NCI-H1694 treated with DMSO at 0.1 percent for 48 hours (cell line): ENCODE results near the gene DHX40.
"Not testable (repeated sequence)": the region's sequence is repeated elsewhere in the genome, so short reads cannot be mapped to it uniquely, and the experiment has no call there.

ENCODE experiments used
- DNase-seq: peaks from one replicate; lab custom pipeline; 2025; lab: John Stamatoyannopoulos, UW

DHX40 gene

GRCh38 chr17:59629174-59629573 lies 63.8 kb downstream of the DHX40 start:
- DNase-seq, result no peak

DNA sequence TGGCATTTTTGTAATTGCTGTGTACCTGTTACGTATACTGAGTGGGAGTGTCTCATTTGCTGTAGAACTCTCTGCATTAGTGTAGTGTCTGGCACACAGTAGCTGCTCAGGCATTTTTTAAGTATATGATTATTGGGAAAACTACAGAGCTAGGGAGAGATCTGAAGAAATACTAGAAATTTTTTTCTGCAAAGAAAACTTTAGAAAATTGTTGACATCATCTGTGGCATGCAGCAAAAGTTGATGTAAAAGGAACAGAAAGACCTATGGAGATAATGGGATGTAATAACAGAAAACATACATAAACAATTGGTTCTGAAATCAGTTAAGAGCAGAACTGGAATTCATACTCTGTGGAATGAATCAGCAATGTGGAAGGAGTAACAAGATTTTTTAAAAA lies 65.9 kb downstream of the DHX40 start:
- no peak for DNase-seq

- DNase-seq, result no peak
These were observed 67.0 kb downstream of the DHX40 start for GRCh38 chr17:59632398-59632797.

DNA sequence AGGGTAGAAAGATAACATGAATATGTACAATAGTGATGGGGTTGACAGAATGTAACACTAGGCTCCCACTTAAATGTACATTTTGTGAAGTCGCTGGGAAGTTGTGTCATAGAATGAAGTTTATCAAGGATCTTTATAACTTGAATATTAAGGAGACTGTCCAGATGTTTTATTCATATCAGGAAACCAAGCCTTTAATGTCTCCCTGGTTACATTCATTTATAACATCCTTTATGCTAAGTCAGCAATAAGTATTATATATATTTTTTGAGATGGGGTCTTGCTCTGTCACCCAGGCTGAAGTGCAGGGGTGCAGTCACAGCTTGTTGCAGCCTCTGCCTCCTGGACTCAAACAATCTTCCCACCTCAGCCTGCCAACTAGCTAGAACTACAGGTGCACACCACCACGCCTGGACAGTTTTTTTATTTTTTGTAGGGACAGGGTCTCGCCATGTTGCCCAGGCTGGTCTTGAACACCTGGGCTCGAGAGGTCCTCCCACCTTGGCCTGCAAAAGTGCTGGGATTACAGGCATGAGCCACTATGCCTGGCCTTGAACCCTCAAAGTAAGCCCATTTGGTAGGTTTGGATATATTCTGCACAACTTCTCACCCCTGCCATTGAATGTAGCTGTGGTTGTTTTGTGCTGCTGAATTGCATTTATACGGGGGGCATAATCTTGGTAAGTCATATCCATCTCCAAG lies 68.4 kb downstream of the DHX40 start:
- no peak for DNase-seq

DNA sequence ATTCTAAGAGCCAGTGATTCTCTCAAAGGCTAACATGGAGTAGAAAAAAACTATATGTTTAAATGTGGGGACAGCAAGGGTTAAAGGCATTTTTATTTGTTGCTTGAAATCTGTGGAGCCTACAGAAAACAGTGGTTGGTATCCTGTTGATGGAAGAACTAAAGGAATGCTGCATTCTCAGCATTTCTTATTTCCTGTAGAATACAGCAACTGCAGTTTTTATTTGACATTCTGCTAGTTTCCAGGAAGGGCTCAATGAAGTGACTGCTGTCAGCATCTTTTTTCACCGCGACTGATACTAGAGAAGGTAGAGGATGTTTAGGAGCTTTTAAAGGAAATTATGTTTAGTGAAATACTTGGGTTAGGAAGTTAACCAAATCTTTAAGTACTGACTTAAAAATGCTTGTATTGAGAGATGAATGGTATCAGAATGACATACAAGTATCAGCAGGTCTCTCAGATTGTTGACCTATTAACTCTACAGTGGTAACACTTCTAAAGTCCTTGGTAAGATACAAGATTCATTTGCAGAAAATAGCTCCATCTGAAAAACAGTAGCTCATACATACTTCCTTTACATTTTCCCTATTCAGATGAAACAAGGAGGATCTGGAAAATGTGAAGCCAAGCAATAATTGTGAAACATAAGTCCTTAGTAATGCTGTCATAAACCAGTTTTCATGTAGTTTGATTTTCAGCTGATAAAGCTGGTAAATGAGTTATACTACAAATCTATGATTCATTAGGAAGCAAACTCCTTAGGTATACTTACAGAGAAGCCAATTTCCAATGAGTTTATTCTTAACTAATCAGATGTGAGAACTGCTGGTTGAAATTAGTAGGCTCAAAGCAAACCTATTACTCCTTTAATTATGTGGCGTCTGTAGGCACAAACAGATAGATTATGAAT lies 69.5 kb downstream of the DHX40 start:
- DNase-seq, result no peak

DNA sequence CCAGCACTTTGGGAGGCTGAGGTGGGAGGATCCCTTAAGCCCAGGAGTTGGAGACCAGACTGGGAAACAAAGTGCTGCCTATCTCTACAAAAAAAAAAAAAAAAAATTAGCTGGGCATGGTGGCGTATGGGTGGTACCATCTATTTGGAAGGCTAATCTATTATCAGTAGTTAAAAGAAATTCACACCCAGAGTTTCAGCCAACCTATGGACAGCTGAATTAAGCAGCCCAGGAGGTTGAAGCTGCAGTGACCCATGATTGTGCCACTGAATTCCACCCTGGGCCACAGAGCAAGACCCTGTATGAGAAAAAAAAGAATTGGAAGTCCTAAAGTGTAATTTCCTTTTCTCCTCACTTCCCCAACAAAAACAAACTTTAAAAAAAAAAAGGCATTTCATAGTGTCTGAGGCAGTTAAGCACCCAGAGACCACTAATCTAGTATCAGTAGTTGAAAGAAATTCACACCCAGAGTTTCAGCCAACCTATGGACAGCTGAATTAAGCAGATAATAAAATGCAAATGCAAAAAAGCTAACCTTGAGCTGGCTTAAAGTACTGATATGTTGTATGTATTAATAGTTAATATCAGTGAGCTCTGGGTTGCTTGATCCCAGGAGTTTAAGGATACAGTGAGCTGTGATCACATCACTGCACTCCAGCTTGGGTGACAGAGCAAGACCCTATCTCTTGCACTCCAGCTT lies 72.4 kb downstream of the DHX40 start:
- no peak for DNase-seq

DNA sequence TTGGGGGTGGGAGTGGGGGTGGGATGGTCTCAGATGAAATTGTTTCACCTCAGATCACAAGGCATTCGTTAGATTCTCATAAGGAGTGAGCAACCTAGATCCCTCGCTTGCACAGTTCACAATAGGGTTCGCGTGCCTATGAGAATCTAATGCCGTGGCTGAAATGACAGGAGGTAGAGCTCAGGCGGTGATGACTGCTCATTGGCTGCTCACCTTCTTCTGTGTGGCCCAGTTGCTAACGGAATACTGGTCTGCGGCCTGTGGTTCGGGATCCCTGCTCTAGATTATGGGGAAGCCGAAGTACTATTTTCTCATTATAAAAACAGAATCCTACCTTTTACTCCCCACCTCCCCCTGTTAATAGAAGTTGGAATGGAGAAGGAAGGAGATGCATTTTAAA lies 73.1 kb downstream of the DHX40 start:
- DNase-seq, result no peak

DNA sequence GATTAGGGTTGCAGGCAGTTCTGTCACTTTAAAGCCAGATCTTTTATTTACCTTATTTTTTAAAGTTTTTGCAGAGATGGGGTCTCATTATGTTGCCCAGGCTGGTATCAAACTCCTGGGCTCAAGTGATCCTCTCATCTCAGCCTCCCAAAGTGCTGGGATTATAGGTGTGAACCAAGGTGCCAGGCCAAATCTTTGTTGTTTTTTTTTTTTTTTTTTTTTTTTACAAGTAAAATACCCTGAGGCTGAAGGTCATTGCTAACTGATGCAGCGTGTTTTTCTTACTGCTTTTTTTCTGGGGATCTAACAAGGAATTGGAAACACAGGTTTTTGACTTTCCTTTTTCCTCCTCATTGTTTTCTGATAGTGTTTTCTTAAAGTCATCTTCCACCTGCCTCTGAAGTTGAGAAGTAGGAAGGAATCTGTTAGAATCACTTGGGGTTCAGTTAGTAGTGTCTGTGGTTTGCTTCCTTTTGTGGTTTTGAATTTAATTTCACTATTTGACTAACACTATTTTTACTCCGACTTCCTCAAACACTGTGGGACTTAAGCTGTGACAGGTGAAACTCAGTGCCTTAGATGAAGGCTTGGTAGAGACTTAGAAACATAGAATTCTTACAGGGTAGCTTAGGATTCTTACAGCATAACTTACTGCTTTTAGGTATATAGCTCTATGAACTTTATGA lies 76.5 kb downstream of the DHX40 start:
- DNase-seq, result no peak

DNA sequence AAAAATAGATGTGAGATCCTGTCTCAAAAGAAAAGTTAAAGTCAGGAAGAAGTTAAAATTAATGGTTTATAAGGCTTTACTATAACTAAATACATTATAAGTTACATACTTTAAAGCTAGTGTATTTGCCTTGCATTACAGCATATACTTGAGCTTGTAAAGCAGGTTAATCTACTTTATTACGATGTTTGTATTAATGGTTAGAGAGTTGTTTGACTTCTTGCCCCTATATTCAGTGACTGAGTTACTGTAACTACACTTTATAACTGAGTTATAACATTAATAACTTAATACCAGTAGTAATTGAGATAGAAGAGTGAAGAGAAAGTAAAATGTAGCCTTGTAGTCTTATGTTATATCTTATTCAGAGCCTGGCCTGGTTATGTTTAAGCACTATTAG lies 77.2 kb downstream of the DHX40 start:
- no peak for DNase-seq

DNA sequence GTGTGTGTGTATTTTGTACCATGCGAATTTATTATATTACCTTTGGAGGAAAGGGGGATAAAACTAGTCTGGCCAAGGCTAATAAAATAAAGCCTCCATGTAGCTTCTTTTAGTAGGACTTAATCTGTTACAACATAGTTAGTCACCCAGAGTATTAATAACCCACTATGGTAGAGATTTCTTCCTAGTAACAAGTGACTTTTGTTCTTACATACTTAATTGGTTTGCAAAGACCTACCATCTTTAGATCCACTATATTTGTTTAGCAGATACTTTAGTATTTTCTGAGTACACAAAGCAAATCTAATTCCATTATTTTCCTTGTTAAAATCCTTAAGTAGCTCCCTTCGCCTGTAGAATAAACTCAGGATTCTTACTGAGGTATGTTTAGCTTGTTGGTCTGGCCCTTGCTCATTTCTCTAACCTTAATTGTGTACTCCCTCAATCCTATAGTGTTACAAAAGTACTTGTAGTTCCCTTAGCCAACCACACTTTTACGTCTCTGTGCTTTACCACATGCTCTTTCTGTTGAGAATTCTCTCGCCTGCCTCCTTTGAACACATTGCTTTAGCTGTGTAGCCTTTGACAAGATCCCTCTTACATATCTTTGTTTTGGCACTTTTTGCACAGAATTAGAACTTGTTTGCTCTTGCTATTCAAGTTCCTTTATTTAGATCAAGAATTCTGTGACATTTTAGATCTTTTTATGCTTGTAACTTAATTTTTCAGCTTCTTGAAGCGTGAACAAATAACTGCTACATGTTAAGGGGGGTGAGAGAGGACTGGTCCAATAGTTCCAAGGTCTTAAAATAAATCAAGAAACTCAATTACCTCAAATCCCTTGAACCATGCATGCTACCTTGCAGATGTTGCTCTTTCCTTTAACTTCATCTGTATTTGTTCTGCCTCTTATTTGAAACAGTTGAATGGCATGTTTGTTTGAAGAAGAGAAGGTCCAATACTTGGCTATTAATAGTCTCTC lies 78.0 kb downstream of the DHX40 start:
- DNase-seq, result no peak

GRCh38 chr17:59647288-59647687 lies 81.9 kb downstream of the DHX40 start:
- no peak for DNase-seq

- DNase-seq, result no peak
These were observed 84.5 kb downstream of the DHX40 start for GRCh38 chr17:59649886-59650285.

- no peak for DNase-seq
These were observed 85.2 kb downstream of the DHX40 start for GRCh38 chr17:59650642-59651041.

DNA sequence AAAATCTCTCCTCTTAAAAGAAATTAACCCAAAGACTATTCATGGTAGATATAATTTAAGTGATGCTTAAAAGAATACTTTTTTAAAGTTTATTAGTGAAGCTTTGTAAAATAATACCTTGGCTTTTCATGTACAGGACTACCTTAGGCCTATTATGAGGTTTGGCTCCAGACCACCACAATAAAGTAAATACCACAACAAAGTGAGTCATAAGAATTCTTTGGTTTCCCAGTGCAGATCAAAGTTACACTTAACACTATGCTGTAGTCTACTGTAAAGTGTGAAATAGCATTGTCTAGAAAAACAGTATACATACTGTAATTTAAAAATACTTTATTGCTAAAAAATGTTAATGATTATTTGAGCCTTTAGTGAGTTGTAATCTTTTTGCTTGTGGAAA lies 85.9 kb downstream of the DHX40 start:
- no peak for DNase-seq

DNA sequence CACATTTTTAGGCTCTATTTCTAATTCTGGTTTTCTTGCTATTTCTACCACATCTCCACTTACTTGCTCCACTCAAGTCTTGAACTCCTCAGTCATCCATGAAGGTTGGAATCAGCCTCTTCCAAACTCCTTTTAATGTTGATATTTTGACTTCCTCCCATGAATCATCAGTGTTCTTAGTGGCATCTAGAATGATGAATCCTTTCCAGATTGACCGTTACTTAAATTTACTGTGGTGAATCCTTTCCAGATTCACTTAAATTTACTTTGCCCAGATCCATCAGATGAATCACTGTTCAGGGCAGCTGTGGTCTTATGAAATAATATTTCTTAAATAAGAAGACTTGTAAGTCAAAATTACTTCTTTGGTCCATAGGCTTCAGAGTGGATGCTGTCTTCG lies 86.7 kb downstream of the DHX40 start:
- no peak for DNase-seq

GRCh38 chr17:59656624-59657023 lies 91.2 kb downstream of the DHX40 start:
- DNase-seq, result not testable (repeated sequence)
